Panc1 (cell line): ENCODE results near the gene TIGD3. TPM values are rescaled to one million over a fixed set of nuclear protein-coding genes. Genes with fewer than 3 reads are reported as not detected.

Source experiments
- ATAC-seq: fragments of 200-7000 bp; cut with Tn5 transposase; 2 replicates; pipeline ENCODE4 v1.9.1; 2020; ENCODE audit warnings: mild to moderate bottlenecking, moderate library complexity
- BruUV-seq: library from RNA; stranded (reverse); fragments of 400-500 nt; replicated peaks from 2 replicates; lab custom pipeline; 2021; lab: Mats Ljungman, UMichigan
- CTCF ChIA-PET: fragments of 300-600 bp; sonication (Branson Sonifier 250); formaldehyde crosslinking; loops from one replicate; lab custom pipeline; 2022; ENCODE audit warnings: antibody characterized with exemption; lab: Charles Lee
- POLR2A ChIA-PET: fragments of 300-600 bp; sonication (Branson Sonifier 250); formaldehyde crosslinking; loops from one replicate; lab custom pipeline; 2022; ENCODE audit warnings: antibody characterized with exemption; lab: Charles Lee
- DNase-seq: peaks from one replicate; pipeline ENCODE4 v3.0.0-alpha.2; 2010; ENCODE audit warnings: low read depth, low spot score
- H3K27ac ChIP-seq: 2 replicates; pipeline ENCODE4 v1.5.1; 2011; ENCODE audit warnings: mild to moderate bottlenecking, low read length, inconsistent platforms
- H3K27me3 ChIP-seq: fragments of 200-500 bp; sonication (Bioruptor generic); 2 replicates; pipeline ENCODE4 v1.6.0; 2014; ENCODE audit warnings: low read length, inconsistent platforms; ENCODE audit not compliant: control insufficient read depth, insufficient read depth
- H3K36me3 ChIP-seq: fragments of 200-500 bp; sonication (Bioruptor generic); 2 replicates; pipeline ENCODE4 v1.5.1; 2014; ENCODE audit warnings: inconsistent platforms, mild to moderate bottlenecking, low read length, moderate library complexity; ENCODE audit not compliant: control insufficient read depth, insufficient read depth
- H3K4me1 ChIP-seq: 2 replicates; pipeline ENCODE4 v1.5.1; 2011; ENCODE audit warnings: inconsistent platforms, mild to moderate bottlenecking, low read length, moderate library complexity; ENCODE audit not compliant: control insufficient read depth, insufficient read depth
- H3K4me3 ChIP-seq, 2 experiments: 2 replicates each; pipeline ENCODE4 v1.5.1; 2011 to 2012; ENCODE audit warnings: low read depth in 2 of 2, low read length in 2 of 2, mild to moderate bottlenecking in 2 of 2, inconsistent platforms in 1 of 2, moderate library complexity in 1 of 2
- H3K9me3 ChIP-seq: fragments of 200-500 bp; sonication (Bioruptor generic); 2 replicates; pipeline ENCODE4 v1.5.1; 2014; ENCODE audit warnings: low read depth, mild to moderate bottlenecking, inconsistent platforms, low read length, moderate library complexity; ENCODE audit not compliant: control insufficient read depth, insufficient read depth
- CTCF ChIP-seq: fragments of 450-650 bp; IDR thresholded peaks from 2 replicates; pipeline ENCODE4 v1.5.1; 2017; ENCODE audit warnings: mild to moderate bottlenecking
- POLR2AphosphoS5 ChIP-seq: IDR thresholded peaks from 2 replicates; pipeline ENCODE4 v1.6.1; 2012; ENCODE audit warnings: mild to moderate bottlenecking, low read depth, low read length, moderate library complexity
- REST ChIP-seq, 2 experiments: IDR thresholded peaks; 2 replicates each; pipeline ENCODE4 v1.6.1; 2011 to 2012; ENCODE audit warnings: low read depth in 2 of 2, control low read depth in 1 of 2, low read length in 1 of 2, mild to moderate bottlenecking in 1 of 2, moderate library complexity in 1 of 2; ENCODE audit not compliant: insufficient read depth in 1 of 2
- SIN3A ChIP-seq: IDR thresholded peaks from 2 replicates; pipeline ENCODE4 v1.6.1; 2012; ENCODE audit warnings: low read depth, mild to moderate bottlenecking, low read length, moderate library complexity, borderline replicate concordance; ENCODE audit not compliant: insufficient read depth
- TCF7L2 ChIP-seq: IDR thresholded peaks from 2 replicates; pipeline ENCODE4 v1.6.1; 2011; ENCODE audit warnings: mild to moderate bottlenecking, low read depth, low read length, inconsistent platforms
- in situ Hi-C: cut with HindIII; loops from 2 replicates; pipeline ENCODE4 v1.10.0; 2016; ENCODE audit warnings: low sequenced_read_pairs, low pct_unique_long_range_greater_than_20kb
- intact Hi-C: fragments of 100-400 bp; cut with micrococcal nuclease; formaldehyde crosslinking; loops from one replicate; pipeline ENCODE4 v1.10.0; 2022; ENCODE audit not compliant: unreplicated experiment
- total RNA-seq: library from RNA; stranded (reverse); gene quantifications from one replicate; pipeline ENCODE4 v1.2.1, GENCODE V29; 2021; ENCODE audit not compliant: unreplicated experiment

TIGD3 gene
- total RNA-seq, 1 experiment from 2014 or later: 2.4 TPM

GRCh38 chr11:65308281-65308891, 46.2 kb upstream of the TIGD3 start:
- H3K27me3 ChIP-seq: no peaks in the 10 kb centered on the region
- no peak for DNase-seq
- TF ChIP-seq REST (IDR thresholded peaks at IDR 0.05; ENCODE audit: insufficient read depth in 1 of 2, low read depth in 2 of 2, low read length in 1 of 2): no peak
- no peak for TF ChIP-seq TCF7L2
- no peak for TF ChIP-seq SIN3A
- no peak for TF ChIP-seq CTCF
- peak; percentile 56 for ATAC-seq
- no peaks in the 10 kb centered on the region for H3K36me3 ChIP-seq
- in situ Hi-C loops: no loop called here
- no peaks in the 10 kb centered on the region for H3K9me3 ChIP-seq
- no TSS peak for BruUV-seq
- intact Hi-C loops: no loop called here
- H3K27ac ChIP-seq: no peak overlapping the region
- POLR2A ChIA-PET: no interaction called here
- CTCF ChIA-PET: interaction anchor here (0.6 kb wide), 1 partner anchor 32 kb away, joined by 9 read pairs; no protein-coding TSS in a partner anchor
- H3K4me3 ChIP-seq: no peak overlapping the region
- H3K4me1 ChIP-seq: peaks cover 5% of the 10 kb centered on the region; the same call in 1 of the 2 replicates

GRCh38 chr11:65309006-65309405, 45.5 kb upstream of the TIGD3 start:
- no TSS peak for BruUV-seq
- CTCF ChIA-PET: interaction anchor here (0.6 to 0.7 kb wide), 2 partner anchors 20 to 32 kb away, joined by 4 to 9 read pairs; no protein-coding TSS in a partner anchor
- peaks cover 5% of the 10 kb centered on the region; the same call in 1 of the 2 replicates for H3K4me1 ChIP-seq

More at GRCh38 chr11:65309006-65309405, 45.5 kb upstream of the TIGD3 start:
- intact Hi-C loops (no loop called here), in situ Hi-C loops (no loop called here)
- Histone ChIP-seq H3K9me3 (no peaks in the 10 kb centered on the region), H3K36me3 (no peaks in the 10 kb centered on the region), H3K27ac (no peak overlapping the region), H3K4me3 (no peak overlapping the region), H3K27me3 (no peaks in the 10 kb centered on the region)
- DNase-seq (no peak), ATAC-seq (0 out of 2 replicates have a peak, but pooled peaks have one; percentile 4)
- POLR2A ChIA-PET: no interaction called here
- no peak for TF ChIP-seq POLR2AphosphoS5
- TF ChIP-seq SIN3A: no peak
- no peak for TF ChIP-seq TCF7L2
- no peak for TF ChIP-seq CTCF
- no peak for TF ChIP-seq REST (IDR thresholded peaks at IDR 0.05; ENCODE audit: insufficient read depth in 1 of 2, low read depth in 2 of 2, low read length in 1 of 2)
